ENCODE results near the gene RNF180. TPM values are rescaled to one million over a fixed set of nuclear protein-coding genes. Genes with fewer than 3 reads are reported as not detected.

The RNF180 gene
- total and polyA plus RNA-seq, 2 of the 13 experiments (the other 11 are each of a cell fraction or from before 2014, with no cell fraction given), result 0.20 TPM; not detected in 1

GRCh38 chr5:64347309-64347708, 181.7 kb downstream of the RNF180 start:
- no peak for FAIRE-seq
- ATAC-seq, result no peak

More at GRCh38 chr5:64347309-64347708, 181.7 kb downstream of the RNF180 start:
- Histone ChIP-seq H3K9me3 (ENCODE audit: low read length) (no peaks in the 10 kb centered on the region), H4K20me1 (ENCODE audit: insufficient read depth, low read length) (no peaks in the 10 kb centered on the region), H3K4me1 (ENCODE audit: insufficient read depth, low read length) (no peaks in the 10 kb centered on the region), H2AFZ (ENCODE audit: low read length) (no peak overlapping the region), H3K79me2 (ENCODE audit: insufficient read depth, low read length) (no peaks in the 10 kb centered on the region), H3K4me3 (replicated peaks in 1 of 3; ENCODE audit: insufficient read depth in 1 of 3, low read depth in 2 of 3, low read length in 3 of 3) (no peak overlapping the region), H3K9ac (ENCODE audit: insufficient read depth, low read depth, low read length) (no peak overlapping the region), H3K27ac (ENCODE audit: extremely low read length, insufficient read depth, low read length) (no peak overlapping the region), H3K36me3 (replicated peaks in 1 of 2; ENCODE audit: control insufficient read depth in 1 of 2, insufficient read depth in 2 of 2, low read length in 2 of 2) (no peaks in the 10 kb centered on the region), H3K27me3 (ENCODE audit: control insufficient read depth in 1 of 2, insufficient read depth in 2 of 2, low read length in 2 of 2) (no peaks in the 10 kb centered on the region; a peak in 1 of 5 replicates), H3K4me2 (ENCODE audit: low read depth, low read length) (no peak overlapping the region)
- TF ChIP-seq TRAFD1 (CRISPR knock-in tag; IDR thresholded peaks at IDR 0.05; ENCODE audit: borderline replicate concordance) (no peak), ZMYM2 (CRISPR knock-in tag; IDR thresholded peaks at IDR 0.05) (no peak), ZMYM3 (CRISPR knock-in tag; IDR thresholded peaks at IDR 0.05) (no peak), NFRKB (IDR thresholded peaks at IDR 0.05) (no peak), MTERF4 (CRISPR knock-in tag; IDR thresholded peaks at IDR 0.05) (no peak)
- no peak for DNase-seq (ENCODE audit: low spot score)
- intact Hi-C loops (cut with micrococcal nuclease; ENCODE audit: unreplicated experiment), result no loop called here
- BruUV-seq (replicated peaks), result no TSS peak
- in situ Hi-C loops (cut with HindIII; ENCODE audit: extremely low pct_ligation_motif_present, low pct_unique_long_range_greater_than_20kb), result no loop called here
- ChIA-PET CTCF (ENCODE audit: low intra/inter-chr PET ratio, low total read pairs) (no interaction called here), POLR2A (no interaction called here)

Measured in HepG2 (cell line).